Nephron (organoid): ENCODE measurements around the gene XRCC2.

Experiments used
- H3K27ac Mint-ChIP-seq, 3 experiments: 2 replicates each; pipeline ENCODE4 v1.8.0; 2020; ENCODE audit warnings: mixed read lengths in 3 of 3, mild to moderate bottlenecking in 2 of 3, moderate library complexity in 1 of 3
- H3K27me3 Mint-ChIP-seq: 2 replicates; pipeline ENCODE4 v1.8.0; 2021; ENCODE audit warnings: low read depth, mild to moderate bottlenecking, moderate library complexity, mixed read lengths
- H3K36me3 Mint-ChIP-seq: 2 replicates; pipeline ENCODE4 v1.8.0; 2020; ENCODE audit warnings: low read depth, mixed read lengths
- H3K4me1 Mint-ChIP-seq: 2 replicates; pipeline ENCODE4 v1.8.0; 2020; ENCODE audit warnings: mixed read lengths
- H3K4me3 Mint-ChIP-seq, 3 experiments: 2 replicates each; pipeline ENCODE4 v1.8.0; 2020; ENCODE audit warnings: mild to moderate bottlenecking in 3 of 3, mixed read lengths in 3 of 3, moderate library complexity in 2 of 3
- H3K9me3 Mint-ChIP-seq: 2 replicates; pipeline ENCODE4 v1.8.0; 2020; ENCODE audit warnings: mixed read lengths
- CTCF ChIP-seq, 3 experiments: fragments of 200-600 bp; sonication (generic); IDR thresholded peaks; one replicate each; pipeline ENCODE4 v1.5.0; 2021; ENCODE audit warnings: antibody characterized with exemption in 3 of 3; ENCODE audit not compliant: unreplicated experiment in 3 of 3

The XRCC2 gene

GRCh38 chr7:152624228-152624627 lies 51.7 kb downstream of the XRCC2 start:
- Mint-ChIP-seq H3K27me3 (no peaks in the 10 kb centered on the region), H3K27ac (no peak overlapping the region), H3K36me3 (no peaks in the 10 kb centered on the region), H3K9me3 (no peaks in the 10 kb centered on the region), H3K4me1 (no peaks in the 10 kb centered on the region), H3K4me3 (no peak overlapping the region)
- no peak for TF ChIP-seq CTCF (IDR thresholded peaks at IDR 0.05; ENCODE audit: unreplicated experiment in 3 of 3)

- no peak overlapping the region for H3K27ac Mint-ChIP-seq
- no peaks in the 10 kb centered on the region for H3K27me3 Mint-ChIP-seq
- no peaks in the 10 kb centered on the region for H3K4me1 Mint-ChIP-seq
- no peaks in the 10 kb centered on the region for H3K9me3 Mint-ChIP-seq
- no peak for TF ChIP-seq CTCF (IDR thresholded peaks at IDR 0.05; ENCODE audit: unreplicated experiment in 3 of 3)
- no peak overlapping the region for H3K4me3 Mint-ChIP-seq
- H3K36me3 Mint-ChIP-seq: no peaks in the 10 kb centered on the region
These were observed 54.5 kb downstream of the XRCC2 start for GRCh38 chr7:152621426-152621825.

GRCh38 chr7:152619027-152619739 lies 56.8 kb downstream of the XRCC2 start:
- no peaks in the 10 kb centered on the region for H3K9me3 Mint-ChIP-seq
- no peak for TF ChIP-seq CTCF (IDR thresholded peaks at IDR 0.05; ENCODE audit: unreplicated experiment in 3 of 3)
- no peaks in the 10 kb centered on the region for H3K4me1 Mint-ChIP-seq
- no peak overlapping the region for H3K27ac Mint-ChIP-seq
- H3K4me3 Mint-ChIP-seq: no peak overlapping the region
- H3K36me3 Mint-ChIP-seq: no peaks in the 10 kb centered on the region
- H3K27me3 Mint-ChIP-seq: no peaks in the 10 kb centered on the region

GRCh38 chr7:152618427-152618826 lies 57.5 kb downstream of the XRCC2 start:
- Mint-ChIP-seq H3K36me3 (no peaks in the 10 kb centered on the region), H3K27me3 (no peaks in the 10 kb centered on the region), H3K4me1 (no peaks in the 10 kb centered on the region), H3K27ac (no peak overlapping the region), H3K9me3 (no peaks in the 10 kb centered on the region), H3K4me3 (no peak overlapping the region)
- no peak for TF ChIP-seq CTCF (IDR thresholded peaks at IDR 0.05; ENCODE audit: unreplicated experiment in 3 of 3)

GRCh38 chr7:152617056-152617455 lies 58.9 kb downstream of the XRCC2 start:
- H3K36me3 Mint-ChIP-seq: no peaks in the 10 kb centered on the region
- H3K27me3 Mint-ChIP-seq: peaks cover 5% of the 10 kb centered on the region
- H3K4me1 Mint-ChIP-seq: no peaks in the 10 kb centered on the region
- TF ChIP-seq CTCF (IDR thresholded peaks at IDR 0.05; ENCODE audit: unreplicated experiment in 3 of 3): no peak
- no peaks in the 10 kb centered on the region for H3K9me3 Mint-ChIP-seq
- H3K4me3 Mint-ChIP-seq: no peak overlapping the region
- H3K27ac Mint-ChIP-seq: no peak overlapping the region

GRCh38 chr7:152615031-152615741 lies 60.8 kb downstream of the XRCC2 start:
- Mint-ChIP-seq H3K27me3 (peaks cover 5% of the 10 kb centered on the region), H3K4me1 (no peaks in the 10 kb centered on the region), H3K36me3 (no peaks in the 10 kb centered on the region), H3K4me3 (no peak overlapping the region), H3K27ac (no peak overlapping the region), H3K9me3 (no peaks in the 10 kb centered on the region)
- no peak for TF ChIP-seq CTCF (IDR thresholded peaks at IDR 0.05; ENCODE audit: unreplicated experiment in 3 of 3)
